GM21515 (cell line): ENCODE results near the gene DNAH9.

Source experiments
- ATAC-seq: cut with Tn5 transposase; IDR thresholded peaks from one replicate; pipeline ENCODE4 v1.9.1; 2021; ENCODE audit not compliant: unreplicated experiment

The DNAH9 gene

GRCh38 chr17:11744696-11745095, 146.4 kb downstream of the DNAH9 start:
- ATAC-seq = no peak

GRCh38 chr17:11747441-11747840, 149.2 kb downstream of the DNAH9 start:
- no peak for ATAC-seq

GRCh38 chr17:11757815-11758214, 159.5 kb downstream of the DNAH9 start:
- no peak for ATAC-seq

GRCh38 chr17:11768106-11768505, 169.8 kb downstream of the DNAH9 start:
- no peak for ATAC-seq

- ATAC-seq = no peak
Measured at GRCh38 chr17:11768981-11769380, 170.7 kb downstream of the DNAH9 start.

- no peak for ATAC-seq
Measured at GRCh38 chr17:11772031-11772430, 173.8 kb downstream of the DNAH9 start.

GRCh38 chr17:11779892-11780291, 181.6 kb downstream of the DNAH9 start:
- no peak for ATAC-seq

GRCh38 chr17:11780621-11781020, 182.4 kb downstream of the DNAH9 start:
- no peak for ATAC-seq

- ATAC-seq = no peak
Measured at GRCh38 chr17:11786711-11787438, 188.6 kb downstream of the DNAH9 start.

GRCh38 chr17:11795906-11796305, 197.6 kb downstream of the DNAH9 start:
- ATAC-seq = no peak

- ATAC-seq = no peak
Measured at GRCh38 chr17:11797803-11798202, 199.5 kb downstream of the DNAH9 start.

GRCh38 chr17:11803231-11803969, 205.1 kb downstream of the DNAH9 start:
- no peak for ATAC-seq

- no peak for ATAC-seq
Measured at GRCh38 chr17:11805138-11805537, 206.9 kb downstream of the DNAH9 start.

GRCh38 chr17:11805952-11806351, 207.7 kb downstream of the DNAH9 start:
- ATAC-seq = no peak

- ATAC-seq = no peak
Measured at GRCh38 chr17:11807606-11808005, 209.3 kb downstream of the DNAH9 start.

GRCh38 chr17:11813278-11813677, 215.0 kb downstream of the DNAH9 start:
- ATAC-seq = no peak

GRCh38 chr17:11813871-11814270, 215.6 kb downstream of the DNAH9 start:
- no peak for ATAC-seq

- no peak for ATAC-seq
Measured at GRCh38 chr17:11814655-11815262, 216.5 kb downstream of the DNAH9 start.

- ATAC-seq = no peak
Measured at GRCh38 chr17:11816409-11816808, 218.1 kb downstream of the DNAH9 start.

GRCh38 chr17:11823862-11824261, 225.6 kb downstream of the DNAH9 start:
- ATAC-seq = no peak

GRCh38 chr17:11825572-11826209, 227.4 kb downstream of the DNAH9 start:
- ATAC-seq = no peak
